ENCODE measurements around the gene LBHD1.

DNA sequence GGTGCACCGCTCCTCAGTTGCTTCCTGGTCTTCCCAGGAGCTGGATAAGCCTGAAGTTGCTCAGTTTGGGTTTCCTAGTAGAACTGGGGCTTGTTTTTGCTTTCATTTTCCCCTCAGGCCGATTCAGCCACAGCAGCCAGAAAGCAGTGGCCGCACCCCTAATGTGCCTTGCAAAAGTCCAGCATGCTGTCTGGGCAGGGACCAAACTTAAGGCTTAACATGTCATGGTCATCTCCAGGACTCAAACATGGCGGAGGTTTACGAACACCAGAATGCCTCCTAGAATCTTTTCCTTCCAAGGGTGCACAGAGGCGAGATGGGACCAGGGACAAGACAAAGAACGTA, 37.9 kb upstream of the LBHD1 start:
- no peak for TF ChIP-seq POLR2AphosphoS5 (IDR thresholded peaks at IDR 0.05)
- no peak for TF ChIP-seq CTCF (IDR thresholded peaks at IDR 0.05)
- no peak for TF ChIP-seq POLR2A (IDR thresholded peaks at IDR 0.05)

Measured in transverse colon (tissue), 4 donors.